GM21529 (cell line): ENCODE measurements around the gene HCFC1.
A peak's percentile ranks its signal among the peaks of the same experiment; 100 is the strongest.

Experiments used
- ATAC-seq: cut with Tn5 transposase; IDR thresholded peaks from one replicate; pipeline ENCODE4 v1.9.1; 2021; ENCODE audit not compliant: unreplicated experiment

HCFC1 gene

DNA sequence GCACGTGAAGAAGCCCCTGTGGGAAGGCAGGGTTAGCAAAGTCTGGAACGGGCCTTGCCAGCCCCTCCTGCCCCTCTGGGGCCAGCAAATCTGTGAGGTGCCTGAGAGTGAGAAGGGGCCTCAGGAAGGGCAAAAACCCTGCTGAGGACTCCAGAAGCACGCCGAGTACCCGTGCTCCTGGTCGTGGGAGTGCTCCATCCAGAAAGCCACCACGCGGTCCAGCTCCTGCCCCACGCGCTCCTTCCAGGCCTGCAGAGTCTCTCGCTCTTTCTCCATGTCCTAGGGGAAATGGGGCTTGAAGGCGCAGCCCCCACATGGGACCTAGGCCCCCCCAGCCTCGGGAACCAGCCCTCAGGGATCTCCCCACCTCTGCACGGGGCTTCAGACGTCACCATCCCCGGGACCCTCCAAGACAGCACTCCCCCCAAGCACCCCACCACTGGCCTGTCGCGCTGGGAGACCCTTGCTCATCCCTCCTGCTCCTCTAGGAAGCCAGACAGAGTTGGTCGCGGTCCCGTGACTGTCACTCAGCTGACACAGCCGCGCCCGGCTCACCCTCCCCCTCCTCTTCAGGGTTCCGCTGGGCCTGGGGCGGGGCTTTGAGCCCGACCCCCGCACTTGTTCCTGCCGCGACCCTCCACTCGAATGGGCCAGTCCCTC is 27.3 kb downstream of the HCFC1 start, which contains the start of gene RENBP:
Gene RENBP, minus strand, starts transcription at position 504 of the 660 bp plus-strand sequence. Its CDS starts 33 bp downstream, at position 471.
- ATAC-seq = no peak

GRCh38 chrX:153941336-153942252 is 30.0 kb downstream of the HCFC1 start:
- ATAC-seq = no peak

GRCh38 chrX:153939573-153939972 is 32.0 kb downstream of the HCFC1 start:
- ATAC-seq = no peak

DNA sequence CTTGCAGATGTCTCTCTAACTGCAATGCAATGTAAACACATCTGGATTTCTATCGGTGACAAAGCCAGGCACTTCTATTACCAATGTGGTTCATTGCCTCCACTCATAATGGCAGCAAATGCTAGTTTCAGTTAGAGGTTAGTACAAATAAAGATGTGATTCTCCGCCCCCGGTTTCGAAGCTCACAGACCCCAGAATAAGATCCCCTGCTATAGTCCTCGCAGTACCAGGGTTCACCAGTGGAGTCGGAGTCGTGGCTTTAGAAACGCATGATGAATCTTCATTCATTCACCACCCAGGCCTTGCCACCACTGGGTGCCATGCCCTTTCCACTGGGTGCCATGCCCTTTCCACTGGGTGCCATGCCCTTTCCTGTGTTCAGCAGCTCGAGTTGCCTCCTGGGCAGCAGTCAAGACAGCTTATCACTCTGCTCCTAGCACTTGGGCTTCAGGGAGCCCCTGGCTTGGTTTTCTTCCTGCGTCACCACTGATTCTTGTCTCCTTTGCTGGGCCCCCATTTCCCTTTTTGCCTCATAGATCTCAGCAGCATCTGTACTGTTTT is 33.3 kb downstream of the HCFC1 start:
- no peak for ATAC-seq

DNA sequence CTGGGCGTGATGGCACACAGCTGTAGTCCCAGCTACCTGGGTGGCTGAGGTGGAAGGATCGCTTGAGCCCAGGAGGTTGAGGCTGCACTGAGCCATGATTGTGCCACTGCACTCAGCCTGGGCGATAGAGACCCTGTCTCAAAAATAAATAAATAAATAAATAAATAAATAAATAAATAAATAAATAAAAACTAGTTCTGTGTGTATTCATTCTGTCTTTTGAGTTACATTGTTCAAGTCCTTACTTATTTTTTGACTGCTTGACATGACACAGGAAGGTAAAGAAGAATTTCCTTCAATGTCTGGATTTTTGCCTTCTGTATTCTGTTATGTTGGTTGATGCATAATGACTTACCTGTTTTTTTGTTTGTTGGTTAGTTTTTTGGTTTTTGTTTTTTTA is 34.6 kb downstream of the HCFC1 start:
- no peak for ATAC-seq

DNA sequence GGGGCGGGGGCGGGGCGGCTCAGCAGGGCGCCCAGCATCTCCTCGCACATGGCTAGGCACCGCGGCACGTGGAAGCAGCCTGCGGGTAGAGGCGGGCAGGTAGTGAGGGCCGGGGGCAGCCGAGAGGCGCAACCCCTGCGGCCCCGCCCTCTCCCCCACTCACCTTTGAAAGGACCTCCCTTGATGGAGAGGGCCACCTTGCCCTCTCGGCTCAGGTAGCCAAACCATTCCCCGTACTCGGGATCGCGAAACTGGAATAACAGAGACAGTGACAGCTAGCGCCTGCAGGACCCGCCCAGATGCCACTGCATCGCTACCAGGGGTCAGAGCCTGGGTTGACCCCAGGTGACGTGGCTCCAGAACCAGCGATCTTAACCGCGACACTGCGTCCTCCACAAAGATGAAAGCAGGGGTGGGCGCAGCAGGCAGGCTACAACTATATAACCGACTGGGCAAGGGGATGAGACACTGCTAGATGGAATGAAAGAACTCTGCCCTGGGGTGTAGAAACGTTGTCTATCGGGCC is 36.2 kb downstream of the HCFC1 start:
- peak; percentile 17 for ATAC-seq

DNA sequence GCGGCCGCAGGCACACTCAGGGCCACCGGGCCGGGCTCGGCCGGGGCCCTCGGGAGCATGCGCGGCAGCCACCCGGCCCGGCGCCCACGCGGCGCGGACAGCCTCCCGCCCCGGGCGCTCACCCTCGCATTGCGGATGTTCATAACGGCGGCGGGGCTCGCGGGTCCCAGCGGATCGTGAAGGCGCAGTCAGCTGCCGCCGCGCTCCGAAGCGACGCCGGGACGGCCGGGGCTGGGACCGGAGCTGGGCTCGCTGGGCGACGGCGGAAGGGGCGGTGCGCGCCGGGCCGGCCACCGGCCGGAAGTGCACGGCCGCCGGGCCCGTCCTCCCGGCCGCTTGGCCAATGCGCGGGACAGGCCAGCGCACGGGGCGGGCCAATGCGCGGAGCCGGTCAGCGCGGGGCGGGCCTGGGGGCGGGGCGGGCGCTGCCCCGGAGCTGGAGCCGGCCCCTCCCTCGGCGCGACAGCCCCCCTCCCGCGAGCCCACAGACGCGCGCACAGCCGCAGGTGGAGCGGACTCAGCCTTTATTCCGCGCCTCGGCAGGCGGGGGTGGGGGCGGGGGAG is 36.8 kb downstream of the HCFC1 start, which contains the start of gene NAA10:
Gene NAA10, minus strand, starts transcription at position 276 of the 564 bp plus-strand sequence. Its CDS starts 133 bp downstream, at position 143.
- ATAC-seq = peak; percentile 92

DNA sequence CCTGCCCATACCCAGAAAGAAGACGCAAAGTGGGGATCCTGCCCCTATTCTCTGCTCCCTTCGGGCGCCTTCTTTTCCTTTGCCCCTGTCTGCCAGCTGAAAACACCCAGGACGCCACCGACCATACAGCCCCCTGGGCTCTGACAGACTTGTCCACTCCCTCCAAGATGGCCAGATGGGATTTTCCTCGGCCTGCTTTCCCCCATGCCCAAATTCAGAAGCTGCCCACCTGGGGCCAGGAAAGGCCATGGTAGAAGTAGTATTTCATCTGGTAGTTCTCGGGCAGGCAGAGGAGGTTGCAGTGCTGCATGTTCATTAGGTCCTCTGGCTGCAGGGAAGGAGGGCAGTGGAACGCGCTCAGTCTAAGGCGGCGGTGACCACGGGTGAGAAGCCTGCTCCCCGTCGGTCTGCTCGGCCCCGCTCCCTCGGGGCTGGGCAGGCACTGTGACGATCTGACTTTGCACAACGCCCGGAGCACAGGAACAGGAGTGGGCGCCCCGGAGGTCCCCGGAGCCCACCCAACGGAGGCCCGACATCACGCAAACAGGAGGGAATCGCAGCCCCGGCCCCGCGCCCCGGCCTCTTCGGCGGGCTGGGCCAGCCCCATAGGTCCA is 37.4 kb downstream of the HCFC1 start:
- ATAC-seq = peak; percentile 24

DNA sequence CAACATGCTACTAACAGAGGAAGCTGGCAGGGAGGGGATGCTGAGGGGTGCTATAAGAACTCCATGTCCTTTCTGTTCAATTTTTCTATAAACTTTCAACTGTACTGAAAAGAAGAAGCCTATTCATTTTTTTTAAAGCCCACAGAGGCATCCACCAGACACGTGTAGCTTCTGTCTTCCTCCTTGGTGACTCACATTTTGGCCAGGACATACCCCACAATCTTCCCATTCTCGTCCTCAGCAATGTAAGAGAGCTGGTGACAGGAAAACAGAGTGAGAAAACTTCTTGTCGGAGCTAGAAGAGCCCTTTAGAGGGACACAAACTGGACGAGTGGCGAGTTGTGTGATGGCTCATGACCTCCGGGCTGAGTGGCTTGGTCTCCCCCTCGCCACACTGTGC is 37.9 kb downstream of the HCFC1 start:
- no peak for ATAC-seq

DNA sequence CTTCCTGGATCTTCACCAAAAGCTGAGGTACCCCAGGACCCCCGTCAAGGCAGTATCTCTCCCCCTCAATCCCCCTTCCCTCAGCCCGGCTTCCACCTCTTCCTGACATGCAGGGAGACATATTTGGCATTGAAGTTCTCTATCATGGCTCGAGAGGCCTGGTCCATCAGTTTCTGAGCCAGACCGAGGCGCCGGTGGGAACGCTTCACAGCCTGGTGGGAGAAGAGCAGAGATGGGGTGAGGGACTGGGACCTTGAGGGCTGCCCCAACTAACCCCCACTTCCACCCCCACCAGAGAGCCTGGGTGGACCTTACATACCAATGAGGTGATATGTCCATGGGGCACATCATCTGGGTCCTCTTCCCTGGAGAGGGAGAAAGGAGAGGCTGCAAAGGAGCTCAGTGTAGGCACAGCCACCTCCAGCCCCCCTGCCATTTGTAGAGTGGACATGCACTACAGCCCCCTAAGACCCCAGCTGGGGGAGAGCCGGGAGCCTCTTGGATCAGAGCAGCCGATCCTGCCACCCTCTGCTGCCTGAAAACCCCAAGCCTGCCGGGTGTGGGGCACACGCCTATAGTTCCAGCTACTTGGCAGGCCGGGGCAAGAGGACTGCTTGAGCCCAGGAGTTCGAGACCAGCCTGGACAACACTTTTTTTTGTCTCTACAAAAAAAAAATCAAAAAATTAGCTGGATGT is 39.2 kb downstream of the HCFC1 start:
- ATAC-seq = no peak

GRCh38 chrX:153931748-153932147 is 39.9 kb downstream of the HCFC1 start:
- ATAC-seq = no peak

DNA sequence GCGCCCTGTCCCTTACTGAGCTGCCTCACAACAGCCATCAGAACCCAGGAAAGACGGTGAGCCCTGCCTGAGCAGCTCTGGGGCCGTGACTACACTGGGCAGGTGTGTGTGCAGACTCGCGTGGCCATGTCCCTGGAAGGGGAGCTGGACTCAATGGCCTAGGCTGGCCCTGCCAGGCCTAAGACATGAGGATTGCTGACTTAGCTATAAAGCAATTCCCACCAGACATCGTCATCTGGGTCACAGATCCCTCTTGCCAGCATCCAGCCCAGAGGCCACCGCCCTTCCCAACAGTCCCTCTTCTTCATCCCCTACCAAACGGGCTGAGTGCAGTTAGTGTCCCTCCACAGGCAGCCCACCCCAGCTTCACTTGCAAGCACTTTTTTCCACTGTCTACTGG is 40.5 kb downstream of the HCFC1 start:
- no peak for ATAC-seq

DNA sequence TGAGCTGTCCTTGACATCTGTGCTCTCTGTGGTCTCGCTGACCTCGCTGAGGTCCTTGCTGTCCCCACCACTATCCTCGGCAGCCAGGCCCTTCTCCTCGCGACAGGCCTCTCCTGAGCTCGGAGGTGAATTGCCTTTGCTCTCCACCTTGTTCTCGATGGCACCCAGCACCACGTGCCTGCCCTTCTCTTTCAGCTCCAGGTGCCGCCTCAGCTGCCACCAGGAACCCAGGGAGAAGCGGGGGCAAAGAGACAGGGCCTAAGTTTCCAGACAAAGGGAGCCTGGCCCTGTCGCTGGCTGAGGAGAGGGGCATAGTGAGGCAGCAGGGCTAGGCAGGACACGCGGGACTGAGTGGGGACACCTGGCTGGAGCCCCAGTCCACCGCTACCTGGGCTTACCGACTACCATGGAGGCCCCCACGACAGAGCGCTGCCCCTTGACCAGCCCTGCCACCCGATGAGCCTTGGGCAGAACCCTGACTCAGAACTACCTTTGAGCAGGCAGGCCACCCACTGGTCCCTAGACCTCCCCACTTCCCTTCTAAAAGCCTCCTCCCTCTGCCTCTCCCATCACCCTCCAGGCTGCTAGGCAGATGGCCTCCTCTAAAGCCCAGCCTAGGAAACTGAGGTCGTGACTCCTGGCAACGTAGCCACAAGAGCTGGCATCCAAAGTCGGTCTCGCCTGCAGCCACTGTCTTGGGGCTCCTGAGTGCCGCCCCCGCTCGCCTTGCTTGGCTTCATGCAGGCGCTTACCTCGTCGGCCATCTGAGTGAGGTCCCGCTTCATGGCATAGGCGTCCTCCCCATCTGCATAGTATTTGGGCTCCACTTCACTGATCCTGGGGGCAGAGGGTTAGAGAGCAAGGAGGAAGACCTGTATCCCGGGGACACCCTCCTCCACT is 41.4 kb downstream of the HCFC1 start:
- ATAC-seq = no peak

DNA sequence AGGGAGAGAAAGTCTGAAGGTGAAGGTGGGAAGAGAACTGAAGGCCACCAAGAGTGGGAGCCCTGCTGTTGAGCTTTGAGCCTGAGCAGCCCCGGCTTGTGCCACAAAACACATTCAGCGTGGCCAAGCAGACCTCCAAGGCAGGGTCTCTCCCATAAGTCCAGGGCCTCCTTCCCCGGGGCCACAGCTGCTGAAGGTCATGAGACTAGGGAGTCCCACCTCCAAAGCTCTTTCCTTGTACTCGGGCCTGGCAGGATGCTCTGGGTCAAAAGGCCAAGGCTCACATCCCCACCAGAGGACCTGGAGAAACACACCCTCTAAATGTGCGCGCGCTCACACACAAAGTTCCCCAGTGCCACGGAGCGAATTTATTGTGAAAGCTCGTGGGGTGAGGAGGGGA is 42.0 kb downstream of the HCFC1 start:
- ATAC-seq = no peak

DNA sequence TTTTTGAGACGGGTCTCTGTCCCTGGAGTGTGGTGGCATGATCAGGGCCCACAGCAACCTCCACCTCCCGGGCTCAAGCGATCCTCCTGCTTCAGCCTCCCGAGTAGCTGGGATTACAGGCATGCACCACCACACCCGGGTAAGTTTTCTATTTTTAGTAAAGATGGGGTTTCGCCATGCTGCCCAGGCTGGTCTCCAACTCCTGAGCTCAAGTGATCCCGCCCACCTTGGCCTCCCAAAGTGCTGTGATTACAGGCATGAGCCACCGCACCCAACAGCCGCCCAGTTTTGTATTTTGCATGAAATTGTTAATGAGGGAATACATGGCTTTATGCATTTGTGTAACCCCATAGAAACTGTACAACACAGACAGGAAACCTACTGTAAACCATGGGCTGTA is 42.8 kb downstream of the HCFC1 start:
- ATAC-seq = no peak

GRCh38 chrX:153927922-153928760 is 43.5 kb downstream of the HCFC1 start:
- ATAC-seq = peak; percentile 84

DNA sequence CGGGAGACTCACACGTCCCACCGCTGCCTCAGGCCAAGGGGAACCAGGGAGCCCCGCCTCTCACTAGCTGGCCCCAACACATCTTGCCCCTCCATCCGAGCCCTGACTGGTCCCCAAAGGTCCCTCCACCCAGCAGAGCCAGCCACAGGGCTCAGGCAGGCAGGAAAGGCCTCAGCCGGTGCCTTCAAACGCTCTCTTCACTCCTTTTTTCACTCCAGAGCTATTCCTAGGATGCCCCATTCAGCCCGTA is 44.0 kb downstream of the HCFC1 start:
- ATAC-seq = no peak

DNA sequence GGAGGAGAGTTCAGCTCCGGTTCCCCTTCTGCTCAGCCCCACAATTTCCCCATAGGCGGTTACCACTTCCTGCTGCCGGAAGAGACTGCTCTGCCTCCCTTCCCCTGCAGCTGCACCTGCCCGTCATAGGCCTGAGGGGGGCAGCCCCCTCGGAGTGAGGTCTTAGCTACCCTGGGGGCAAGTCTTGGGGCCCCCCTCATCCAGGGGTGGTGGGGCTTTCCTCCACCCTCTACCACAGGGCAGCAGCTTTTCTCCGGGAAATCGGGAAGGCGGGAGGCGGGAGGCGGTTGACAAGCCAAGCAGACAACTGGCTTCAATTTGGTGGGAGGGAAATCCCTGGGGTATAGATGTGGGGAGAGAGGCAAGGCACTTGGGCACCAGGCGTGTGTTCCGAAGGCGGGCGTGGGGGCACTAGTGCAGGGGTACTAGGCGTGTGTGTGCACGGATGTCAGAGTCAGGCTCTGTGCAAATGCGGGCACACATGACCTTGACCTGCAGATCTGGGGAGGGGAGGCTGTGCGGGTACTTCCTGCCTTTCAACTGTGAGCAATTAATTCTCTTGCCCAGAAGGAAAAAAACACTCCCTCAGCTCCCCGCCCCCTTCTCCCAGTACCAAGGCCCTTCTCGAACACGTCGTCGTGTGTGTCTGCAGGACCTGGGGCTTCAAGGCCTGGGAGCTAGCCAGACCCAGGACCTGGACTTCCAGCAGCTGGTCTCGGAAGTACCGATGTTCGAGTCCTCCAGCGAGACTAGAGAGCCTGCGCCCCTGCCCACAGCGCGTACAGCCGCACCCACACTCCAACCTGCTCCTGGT is 44.6 kb downstream of the HCFC1 start:
- peak; percentile 45 for ATAC-seq
